NCI-H82 treated with DMSO at 0.1 percent for 48 hours (cell line): ENCODE data around the gene BCKDHA.
"Not testable (repeated sequence)": the region's sequence is repeated elsewhere in the genome, so short reads cannot be mapped to it uniquely, and the experiment has no call there.

Experiments
- DNase-seq: peaks from one replicate; lab custom pipeline; 2025; ENCODE audit not compliant: unreplicated experiment; lab: John Stamatoyannopoulos, UW

The BCKDHA gene

GRCh38 chr19:41425174-41426115 lies 27.8 kb downstream of the BCKDHA start:
- no peak for DNase-seq

GRCh38 chr19:41426116-41426841 lies 28.7 kb downstream of the BCKDHA start:
- DNase-seq: no peak

GRCh38 chr19:41426952-41427646 lies 29.5 kb downstream of the BCKDHA start, which contains the start of gene B3GNT8:
TSS of gene B3GNT8 (minus strand) at chr19:41427374. CDS start at chr19:41426778, 596 bp downstream.
- DNase-seq: no peak

GRCh38 chr19:41427647-41428480 lies 30.2 kb downstream of the BCKDHA start:
- no peak for DNase-seq

- DNase-seq: no peak
Observed at GRCh38 chr19:41428481-41428859, 30.9 kb downstream of the BCKDHA start.

GRCh38 chr19:41430922-41431321 lies 33.3 kb downstream of the BCKDHA start:
- DNase-seq: no peak

GRCh38 chr19:41431426-41432386 lies 34.1 kb downstream of the BCKDHA start:
- DNase-seq: no peak

- no peak for DNase-seq
Observed at GRCh38 chr19:41433171-41433570, 35.6 kb downstream of the BCKDHA start.

GRCh38 chr19:41434450-41434849 lies 36.8 kb downstream of the BCKDHA start:
- no peak for DNase-seq

- not testable (repeated sequence) for DNase-seq
Observed at GRCh38 chr19:41435376-41435775, 37.8 kb downstream of the BCKDHA start.

- no peak for DNase-seq
Observed at GRCh38 chr19:41435936-41436673, 38.5 kb downstream of the BCKDHA start.

GRCh38 chr19:41436674-41436951 lies 39.0 kb downstream of the BCKDHA start:
- DNase-seq: no peak

- DNase-seq: no peak
Observed at GRCh38 chr19:41437944-41438574, 40.4 kb downstream of the BCKDHA start.

- DNase-seq: peak; percentile 99
Observed at GRCh38 chr19:41439441-41440222, 42.0 kb downstream of the BCKDHA start, which contains the start of gene DMAC2. TSS of gene DMAC2 (minus strand) at chr19:41439912. CDS start at chr19:41439899, 13 bp downstream.

- no peak for DNase-seq
Observed at GRCh38 chr19:41441321-41441945, 43.8 kb downstream of the BCKDHA start.

- no peak for DNase-seq
Observed at GRCh38 chr19:41442473-41443355, 45.1 kb downstream of the BCKDHA start, which contains the start of gene ERICH4. TSS of gene ERICH4 (plus strand) at chr19:41443156. CDS start at chr19:41443170, 14 bp downstream.
